H9 (cell line): ENCODE results near the gene SF3B1. TPM values are rescaled to one million over a fixed set of nuclear protein-coding genes. Genes with fewer than 3 reads are reported as not detected.
"Not testable (repeated sequence)": the region's sequence is repeated elsewhere in the genome, so short reads cannot be mapped to it uniquely, and the experiment has no call there.

Experiments used
- DNase-seq: peaks from one replicate; pipeline ENCODE4 v3.0.0-alpha.2; 2017
- H2AFZ ChIP-seq: one replicate; pipeline ENCODE4 v1.6.1; 2013; ENCODE audit warnings: mild to moderate bottlenecking, low read length, control low read depth, moderate library complexity
- H2AK5ac ChIP-seq: 2 replicates; pipeline ENCODE4 v1.6.1; 2013; ENCODE audit warnings: low read length, control low read depth, mixed read lengths; ENCODE audit not compliant: insufficient read length
- H2BK120ac ChIP-seq: one replicate; pipeline ENCODE4 v1.6.1; 2013; ENCODE audit warnings: low read depth, mild to moderate bottlenecking, low read length, control low read depth, inconsistent platforms; ENCODE audit not compliant: poor library complexity, severe bottlenecking
- H2BK12ac ChIP-seq: 2 replicates; pipeline ENCODE4 v1.6.1; 2013; ENCODE audit warnings: low read length, control low read depth, mixed read lengths, low read depth; ENCODE audit not compliant: insufficient read length
- H2BK15ac ChIP-seq: 2 replicates; pipeline ENCODE4 v1.6.1; 2013; ENCODE audit warnings: low read depth, low read length, control low read depth
- H2BK20ac ChIP-seq: one replicate; pipeline ENCODE4 v1.6.1; 2013; ENCODE audit warnings: low read depth, mild to moderate bottlenecking, low read length, control low read depth, inconsistent platforms; ENCODE audit not compliant: poor library complexity, severe bottlenecking
- H2BK5ac ChIP-seq: 2 replicates; pipeline ENCODE4 v1.6.1; 2013; ENCODE audit warnings: low read length, control low read depth, mixed read lengths; ENCODE audit not compliant: insufficient read length
- H3K14ac ChIP-seq: 2 replicates; pipeline ENCODE4 v1.6.1; 2013; ENCODE audit warnings: low read length, control low read depth; ENCODE audit not compliant: insufficient read depth
- H3K18ac ChIP-seq: 2 replicates; pipeline ENCODE4 v1.6.1; 2013; ENCODE audit warnings: low read depth, mild to moderate bottlenecking, mixed read lengths, low read length, control low read depth; ENCODE audit not compliant: insufficient read length
- H3K23ac ChIP-seq: 2 replicates; pipeline ENCODE4 v1.6.1; 2013; ENCODE audit warnings: low read length, control low read depth, mixed read lengths, low read depth; ENCODE audit not compliant: insufficient read length
- H3K23me2 ChIP-seq: 2 replicates; pipeline ENCODE4 v1.6.1; 2013; ENCODE audit warnings: low read depth, mild to moderate bottlenecking, mixed read lengths, low read length, control low read depth; ENCODE audit not compliant: insufficient read length, poor library complexity, severe bottlenecking
- H3K27ac ChIP-seq: 2 replicates; pipeline ENCODE4 v1.5.1; 2013; ENCODE audit warnings: low read length, control low read depth, mixed read lengths, low read depth; ENCODE audit not compliant: insufficient read length
- H3K27me3 ChIP-seq: 2 replicates; pipeline ENCODE4 v1.6.1; 2013; ENCODE audit warnings: low read length, control low read depth, inconsistent platforms; ENCODE audit not compliant: insufficient read depth
- H3K4ac ChIP-seq: 2 replicates; pipeline ENCODE4 v1.6.1; 2013; ENCODE audit warnings: low read depth, mild to moderate bottlenecking, control low read depth, inconsistent platforms, low read length, moderate library complexity
- H3K4me1 ChIP-seq: 2 replicates; pipeline ENCODE4 v1.6.1; 2013; ENCODE audit warnings: low read length, control low read depth, inconsistent platforms; ENCODE audit not compliant: insufficient read depth
- H3K4me2 ChIP-seq: 2 replicates; pipeline ENCODE4 v1.6.1; 2013; ENCODE audit warnings: low read length, control low read depth, mixed read lengths; ENCODE audit not compliant: insufficient read length, insufficient read depth
- H3K56ac ChIP-seq: 2 replicates; pipeline ENCODE4 v1.6.1; 2013; ENCODE audit warnings: low read depth, mild to moderate bottlenecking, mixed read lengths, low read length, control low read depth; ENCODE audit not compliant: insufficient read length
- H3K79me1 ChIP-seq: 2 replicates; pipeline ENCODE4 v1.6.1; 2013; ENCODE audit warnings: low read depth, mild to moderate bottlenecking, moderate library complexity, low read length, control low read depth, inconsistent platforms; ENCODE audit not compliant: insufficient read depth, poor library complexity, severe bottlenecking
- H3K79me2 ChIP-seq: 2 replicates; pipeline ENCODE4 v1.6.1; 2013; ENCODE audit warnings: low read length, control low read depth, inconsistent platforms; ENCODE audit not compliant: insufficient read depth
- H3K9ac ChIP-seq: 2 replicates; pipeline ENCODE4 v1.6.1; 2013; ENCODE audit warnings: low read length, control low read depth, mixed read lengths; ENCODE audit not compliant: insufficient read length; ENCODE audit errors: extremely low read depth
- H3K9me3 ChIP-seq: one replicate; pipeline ENCODE4 v1.6.1; 2013; ENCODE audit warnings: low read depth, low read length, inconsistent platforms; ENCODE audit not compliant: control insufficient read depth
- H3T11ph ChIP-seq: one replicate; pipeline ENCODE4 v1.6.1; 2013; ENCODE audit warnings: mild to moderate bottlenecking, low read length, control low read depth, inconsistent platforms
- H4K20me1 ChIP-seq: one replicate; pipeline ENCODE4 v1.6.1; 2013; ENCODE audit not compliant: control insufficient read depth, insufficient read length, insufficient read depth
- H4K5ac ChIP-seq: 2 replicates; pipeline ENCODE4 v1.6.1; 2013; ENCODE audit warnings: low read depth, mild to moderate bottlenecking, mixed read lengths, low read length, control low read depth; ENCODE audit not compliant: insufficient read length
- H4K8ac ChIP-seq: replicated peaks from 2 replicates; pipeline ENCODE4 v1.6.1; 2013; ENCODE audit warnings: low read length, control low read depth, mixed read lengths, low read depth; ENCODE audit not compliant: insufficient read length
- H4K91ac ChIP-seq: 2 replicates; pipeline ENCODE4 v1.6.1; 2013; ENCODE audit warnings: low read depth, mild to moderate bottlenecking, moderate library complexity, mixed read lengths, low read length, control low read depth; ENCODE audit not compliant: insufficient read length
- H3K27ac Mint-ChIP-seq, 3 experiments: 2 replicates in 2 of 3; 3 replicates in 1 of 3; pipeline ENCODE4 v1.8.0; 2020 to 2021; ENCODE audit warnings: mixed read lengths in 3 of 3, mild to moderate bottlenecking in 1 of 3, moderate library complexity in 1 of 3
- H3K27me3 Mint-ChIP-seq: 2 replicates; pipeline ENCODE4 v1.8.0; 2021; ENCODE audit warnings: low read depth, mild to moderate bottlenecking, moderate library complexity, mixed read lengths
- H3K36me3 Mint-ChIP-seq, 3 experiments: 2 replicates in 2 of 3; 3 replicates in 1 of 3; pipeline ENCODE4 v1.8.0; 2020 to 2021; ENCODE audit warnings: low read depth in 3 of 3, mixed read lengths in 3 of 3; ENCODE audit not compliant: insufficient read depth in 1 of 3
- H3K4me1 Mint-ChIP-seq, 2 experiments: 2 replicates each; pipeline ENCODE4 v1.8.0; 2020; ENCODE audit warnings: mixed read lengths in 2 of 2
- H3K4me3 Mint-ChIP-seq, 2 experiments: 2 replicates in 1 of 2; 3 replicates in 1 of 2; pipeline ENCODE4 v1.8.0; 2020 to 2021; ENCODE audit warnings: mild to moderate bottlenecking in 2 of 2, mixed read lengths in 2 of 2, moderate library complexity in 1 of 2
- H3K9me3 Mint-ChIP-seq, 2 experiments: 2 replicates in 1 of 2; 3 replicates in 1 of 2; pipeline ENCODE4 v1.8.0; 2020; ENCODE audit warnings: mild to moderate bottlenecking in 2 of 2, mixed read lengths in 2 of 2, moderate library complexity in 1 of 2
- WGBS: extraction: QIAGEN DNeasy Blood & Tissue Kit; methylation state at CpG from one replicate; pipeline ENCODE4 v1.1.7; 2013; ENCODE audit warnings: missing lambda C conversion rate, low lambda C conversion rate, mixed read lengths; ENCODE audit not compliant: insufficient read length; ENCODE audit errors: extremely low coverage; 5-methylcytosine and 5-hydroxymethylcytosine counted together
- total RNA-seq: library from RNA; stranded (reverse); gene quantifications from 2 replicates; pipeline ENCODE4 v1.2.1, GENCODE V29; 2021
- TF ChIP-seq, protein P1 (sequence below): fragments of 200-600 bp; sonication (generic); conservative IDR thresholded peaks from 3 replicates; pipeline ENCODE4 v1.8.0; 2021; ENCODE audit warnings: antibody characterized with exemption, mild to moderate bottlenecking

SF3B1 gene
- total RNA-seq, 1 experiment from 2014 or later, result 278 TPM

- no peak overlapping the region for H3K27ac Mint-ChIP-seq
- H4K8ac ChIP-seq, result no peak overlapping the region
- no peak overlapping the region for H3K4me3 Mint-ChIP-seq
- H3K9me3 ChIP-seq, result no peaks in the 10 kb centered on the region
- no peak for DNase-seq
- H3K18ac ChIP-seq, result no peak overlapping the region
- H2BK15ac ChIP-seq, result no peak overlapping the region
- no peak overlapping the region for H2BK12ac ChIP-seq
- no peak overlapping the region for H3K4ac ChIP-seq
- H3K27ac ChIP-seq, result no peak overlapping the region
- no peaks in the 10 kb centered on the region for H3K79me1 ChIP-seq
- no peak overlapping the region for H3K14ac ChIP-seq
- no peak overlapping the region for H2BK120ac ChIP-seq
- H3K23me2 ChIP-seq, result no peaks in the 10 kb centered on the region
- no peaks in the 10 kb centered on the region; the same call in 1 of the 2 replicates for H3K4me1 ChIP-seq
- no peaks in the 10 kb centered on the region for H3K36me3 Mint-ChIP-seq
- no peak overlapping the region for H3K4me2 ChIP-seq
- peaks cover 8 to 11% of the 10 kb centered on the region in 2 experiments for H3K4me1 Mint-ChIP-seq
- no peaks in the 10 kb centered on the region for H3K27me3 ChIP-seq
- peaks cover 0 to 2% of the 10 kb centered on the region in 2 experiments; a peak in 1 of 5 replicates for H3K9me3 Mint-ChIP-seq
- H3K27me3 Mint-ChIP-seq, result no peaks in the 10 kb centered on the region; the same call in 1 of the 2 replicates
- TF ChIP-seq, protein P1, sequence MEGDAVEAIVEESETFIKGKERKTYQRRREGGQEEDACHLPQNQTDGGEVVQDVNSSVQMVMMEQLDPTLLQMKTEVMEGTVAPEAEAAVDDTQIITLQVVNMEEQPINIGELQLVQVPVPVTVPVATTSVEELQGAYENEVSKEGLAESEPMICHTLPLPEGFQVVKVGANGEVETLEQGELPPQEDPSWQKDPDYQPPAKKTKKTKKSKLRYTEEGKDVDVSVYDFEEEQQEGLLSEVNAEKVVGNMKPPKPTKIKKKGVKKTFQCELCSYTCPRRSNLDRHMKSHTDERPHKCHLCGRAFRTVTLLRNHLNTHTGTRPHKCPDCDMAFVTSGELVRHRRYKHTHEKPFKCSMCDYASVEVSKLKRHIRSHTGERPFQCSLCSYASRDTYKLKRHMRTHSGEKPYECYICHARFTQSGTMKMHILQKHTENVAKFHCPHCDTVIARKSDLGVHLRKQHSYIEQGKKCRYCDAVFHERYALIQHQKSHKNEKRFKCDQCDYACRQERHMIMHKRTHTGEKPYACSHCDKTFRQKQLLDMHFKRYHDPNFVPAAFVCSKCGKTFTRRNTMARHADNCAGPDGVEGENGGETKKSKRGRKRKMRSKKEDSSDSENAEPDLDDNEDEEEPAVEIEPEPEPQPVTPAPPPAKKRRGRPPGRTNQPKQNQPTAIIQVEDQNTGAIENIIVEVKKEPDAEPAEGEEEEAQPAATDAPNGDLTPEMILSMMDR, result no peak
- H3K23ac ChIP-seq, result no peak overlapping the region
- WGBS, result no CpG with 5 or more reads among the region's 3 CpGs
- H4K5ac ChIP-seq, result no peak overlapping the region
- no peak overlapping the region for H2BK20ac ChIP-seq
- H2BK5ac ChIP-seq, result no peak overlapping the region
- H3K56ac ChIP-seq, result no peak overlapping the region
- H4K91ac ChIP-seq, result no peak overlapping the region
- H3K79me2 ChIP-seq, result no peaks in the 10 kb centered on the region
- H4K20me1 ChIP-seq, result no peaks in the 10 kb centered on the region
- no peak overlapping the region for H3T11ph ChIP-seq
- no peak overlapping the region for H3K9ac ChIP-seq
- no peak overlapping the region for H2AFZ ChIP-seq
- no peak overlapping the region for H2AK5ac ChIP-seq
Observed at GRCh38 chr2:197372592-197372991, 62.2 kb downstream of the SF3B1 start.

- H3K14ac ChIP-seq, H4K8ac ChIP-seq, H3T11ph ChIP-seq, H2BK5ac ChIP-seq, H2BK12ac ChIP-seq, H3K4me3 Mint-ChIP-seq, H3K4me2 ChIP-seq, H3K9me3 Mint-ChIP-seq, H4K91ac ChIP-seq, H4K5ac ChIP-seq, H3K4ac ChIP-seq, H2BK20ac ChIP-seq, H2AFZ ChIP-seq, H3K27me3 Mint-ChIP-seq, H3K79me1 ChIP-seq, H2AK5ac ChIP-seq, H3K9ac ChIP-seq, H2BK15ac ChIP-seq, H3K23ac ChIP-seq, H3K27ac Mint-ChIP-seq, H4K20me1 ChIP-seq, H3K4me1 ChIP-seq, H3K27ac ChIP-seq, H3K56ac ChIP-seq, H3K27me3 ChIP-seq, H3K36me3 Mint-ChIP-seq, H3K23me2 ChIP-seq, H3K9me3 ChIP-seq, H2BK120ac ChIP-seq, H3K18ac ChIP-seq, DNase-seq, H3K79me2 ChIP-seq: not testable (repeated sequence)
- WGBS, result no CpG with 5 or more reads among the region's 31 CpGs
- peaks cover 8 to 11% of the 10 kb centered on the region in 2 experiments for H3K4me1 Mint-ChIP-seq
Observed at GRCh38 chr2:197370664-197371063, 64.2 kb downstream of the SF3B1 start.
